ENCODE measurements around the gene TCEAL3.
"Not testable (repeated sequence)": the region's sequence is repeated elsewhere in the genome, so short reads cannot be mapped to it uniquely, and the experiment has no call there.

Gene TCEAL3

DNA sequence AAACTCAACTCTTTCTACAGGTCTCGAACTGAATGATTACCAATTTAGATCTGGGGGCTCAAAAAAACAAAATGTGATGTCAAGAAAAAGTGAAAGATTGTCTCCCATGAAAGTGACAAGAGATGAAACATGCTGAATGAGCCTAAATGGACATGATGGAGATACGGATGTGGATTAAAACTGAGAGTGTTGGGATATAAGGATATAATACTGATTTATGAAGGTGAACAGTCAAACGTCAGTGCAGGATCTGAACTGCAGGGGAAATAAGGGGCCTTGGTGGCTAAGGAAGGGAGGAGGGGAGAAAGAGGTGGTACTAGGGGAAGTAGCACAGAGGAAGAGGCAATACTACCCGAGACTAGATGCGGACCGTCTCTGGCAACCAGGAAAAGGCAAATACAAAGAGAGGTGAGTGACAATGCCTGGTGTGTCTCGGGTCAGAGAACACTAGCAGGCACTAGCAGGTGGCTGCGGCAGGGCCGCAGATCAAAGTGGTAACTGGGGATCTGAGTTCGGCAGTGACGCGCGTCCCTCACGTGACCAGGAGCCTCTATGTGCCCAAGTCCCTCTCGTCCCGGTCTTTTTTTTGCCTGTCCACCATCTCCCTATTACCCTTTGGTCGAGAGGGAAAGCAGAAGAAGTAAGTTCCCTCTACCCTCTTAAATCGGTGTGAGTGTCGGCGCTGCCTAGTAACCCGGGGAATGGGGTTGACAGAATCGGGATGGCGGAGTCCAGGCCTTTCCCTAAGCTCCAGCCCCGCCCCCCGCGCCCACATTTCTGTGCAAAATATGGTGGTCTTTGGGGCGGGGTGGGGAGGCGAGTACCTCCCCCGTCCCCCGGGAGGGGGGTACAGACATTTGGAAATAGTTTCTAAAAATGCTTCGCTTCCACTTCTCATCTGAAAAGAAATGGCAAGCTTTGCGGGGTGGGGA is 20.9 kb downstream of the TCEAL3 start, which contains the start of gene TCEAL1:
Gene TCEAL1, plus strand, starts transcription at position 590 of the 932 bp plus-strand sequence. CDS start 942 bp downstream, outside the sequence.
- no peak for DNase-seq

DNA sequence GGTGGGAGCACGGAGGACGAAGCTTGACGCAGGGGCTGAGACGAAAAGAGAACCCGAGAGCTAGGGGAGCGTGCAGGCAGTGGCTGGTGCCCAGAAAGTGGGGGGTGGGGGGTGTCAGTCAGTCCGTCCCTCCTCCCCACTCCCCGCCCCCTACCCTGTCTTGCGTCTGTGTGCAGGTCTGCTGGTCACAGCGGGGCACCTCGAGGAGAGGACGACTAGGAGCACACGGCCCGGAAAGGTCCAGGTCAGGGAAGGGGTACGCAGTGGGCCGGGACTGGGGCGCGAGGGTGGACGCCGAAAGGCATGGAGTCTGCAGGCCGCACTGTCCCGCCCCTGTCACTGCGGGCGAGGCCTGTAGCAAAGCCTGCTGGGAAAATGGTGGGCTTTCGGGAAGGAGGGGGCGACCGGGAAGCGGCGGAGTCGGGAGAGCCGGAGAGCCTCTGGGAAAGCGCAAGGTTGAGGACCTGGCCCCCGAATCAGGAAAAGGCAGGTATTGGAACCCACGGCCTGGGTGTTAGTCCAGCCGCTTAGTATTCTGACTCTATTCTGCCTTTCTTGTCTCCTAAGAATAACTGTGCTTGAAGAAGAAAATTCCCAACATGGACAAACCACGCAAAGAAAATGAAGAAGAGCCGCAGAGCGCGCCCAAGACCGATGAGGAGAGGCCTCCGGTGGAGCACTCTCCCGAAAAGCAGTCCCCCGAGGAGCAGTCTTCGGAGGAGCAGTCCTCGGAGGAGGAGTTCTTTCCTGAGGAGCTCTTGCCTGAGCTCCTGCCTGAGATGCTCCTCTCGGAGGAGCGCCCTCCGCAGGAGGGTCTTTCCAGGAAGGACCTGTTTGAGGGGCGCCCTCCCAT is 21.8 kb downstream of the TCEAL3 start:
- DNase-seq, result no peak

DNA sequence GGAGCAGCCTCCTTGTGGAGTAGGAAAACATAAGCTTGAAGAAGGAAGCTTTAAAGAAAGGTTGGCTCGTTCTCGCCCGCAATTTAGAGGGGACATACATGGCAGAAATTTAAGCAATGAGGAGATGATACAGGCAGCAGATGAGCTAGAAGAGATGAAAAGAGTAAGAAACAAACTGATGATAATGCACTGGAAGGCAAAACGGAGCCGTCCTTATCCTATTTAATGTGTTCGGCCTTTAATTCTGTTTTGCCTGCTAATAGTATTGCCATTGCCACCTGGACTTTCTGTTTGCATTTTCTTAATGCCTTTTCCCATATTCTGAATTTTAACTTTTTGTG is 22.4 kb downstream of the TCEAL3 start:
- no peak for DNase-seq

DNA sequence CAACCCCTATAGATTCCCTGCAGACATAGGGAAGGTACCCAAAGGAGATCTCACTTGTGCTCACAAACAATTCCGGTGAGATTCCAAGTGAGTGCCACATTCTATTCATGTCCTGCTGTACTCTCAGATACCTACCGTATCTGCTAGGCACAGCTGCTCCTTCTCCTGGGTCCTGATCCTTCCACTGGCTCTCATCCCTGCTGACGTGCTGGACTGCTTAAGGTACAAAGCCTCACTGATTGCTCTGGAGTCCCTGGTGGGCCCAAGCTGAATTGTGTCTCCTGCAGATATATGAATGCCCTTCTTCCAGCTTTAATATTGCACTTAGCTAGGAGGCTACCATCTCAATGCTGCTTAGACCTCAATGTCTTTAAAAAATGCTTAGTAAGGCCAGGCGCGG is 23.4 kb downstream of the TCEAL3 start:
- no peak for DNase-seq

DNA sequence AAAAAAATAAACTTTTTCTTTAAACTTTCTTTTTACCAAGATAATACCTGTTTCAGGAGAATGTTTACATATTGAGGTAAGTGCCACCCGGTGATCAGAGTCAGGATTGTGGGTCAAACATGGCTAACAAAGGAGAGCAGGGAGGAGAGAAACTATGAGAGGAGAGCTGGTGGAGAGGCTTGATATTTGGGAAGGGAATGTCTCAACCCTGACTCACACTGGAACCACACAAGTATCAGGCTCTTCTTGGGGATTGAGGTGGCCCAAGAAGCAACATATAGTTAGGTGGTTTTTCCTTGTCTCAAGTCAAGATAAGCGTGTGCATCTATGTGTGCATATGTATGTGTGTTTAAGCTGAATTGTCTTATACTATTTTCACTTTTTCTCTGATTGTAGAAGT is 27.7 kb downstream of the TCEAL3 start:
- no peak for DNase-seq

DNA sequence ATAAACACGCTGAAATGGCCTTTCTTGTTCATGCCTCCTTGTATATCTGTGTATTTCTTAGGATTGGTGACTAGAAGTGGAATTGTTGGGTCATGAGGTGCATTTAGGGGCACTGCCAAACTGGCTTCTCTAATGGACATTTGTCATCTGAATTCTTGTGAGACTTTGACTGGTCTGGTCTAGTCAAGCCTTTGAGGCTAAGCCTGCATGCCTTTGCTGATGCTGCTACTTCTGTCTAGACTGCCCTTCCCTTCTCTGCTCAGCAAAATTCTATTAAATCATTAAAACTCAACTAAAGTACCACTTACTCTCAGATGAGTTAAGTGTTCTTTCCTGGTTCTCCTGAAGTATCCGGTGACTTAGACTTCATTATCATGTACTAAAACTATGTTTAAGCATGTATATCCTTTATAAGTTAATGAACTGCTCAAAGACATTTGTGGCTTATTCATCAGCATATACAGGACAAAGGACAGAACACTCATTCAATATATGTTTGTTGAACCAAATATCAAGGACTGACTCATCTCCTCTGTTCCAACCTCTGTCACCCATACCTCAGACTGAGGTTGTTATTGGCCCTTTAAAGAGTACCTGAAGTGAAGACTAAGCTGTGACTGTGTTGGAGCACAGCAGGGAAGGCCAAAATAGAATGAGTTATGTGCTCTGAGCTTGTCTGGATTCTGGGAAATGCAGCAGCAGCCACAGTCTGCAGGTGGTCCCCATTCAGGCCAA is 30.0 kb downstream of the TCEAL3 start:
- DNase-seq, result no peak

DNA sequence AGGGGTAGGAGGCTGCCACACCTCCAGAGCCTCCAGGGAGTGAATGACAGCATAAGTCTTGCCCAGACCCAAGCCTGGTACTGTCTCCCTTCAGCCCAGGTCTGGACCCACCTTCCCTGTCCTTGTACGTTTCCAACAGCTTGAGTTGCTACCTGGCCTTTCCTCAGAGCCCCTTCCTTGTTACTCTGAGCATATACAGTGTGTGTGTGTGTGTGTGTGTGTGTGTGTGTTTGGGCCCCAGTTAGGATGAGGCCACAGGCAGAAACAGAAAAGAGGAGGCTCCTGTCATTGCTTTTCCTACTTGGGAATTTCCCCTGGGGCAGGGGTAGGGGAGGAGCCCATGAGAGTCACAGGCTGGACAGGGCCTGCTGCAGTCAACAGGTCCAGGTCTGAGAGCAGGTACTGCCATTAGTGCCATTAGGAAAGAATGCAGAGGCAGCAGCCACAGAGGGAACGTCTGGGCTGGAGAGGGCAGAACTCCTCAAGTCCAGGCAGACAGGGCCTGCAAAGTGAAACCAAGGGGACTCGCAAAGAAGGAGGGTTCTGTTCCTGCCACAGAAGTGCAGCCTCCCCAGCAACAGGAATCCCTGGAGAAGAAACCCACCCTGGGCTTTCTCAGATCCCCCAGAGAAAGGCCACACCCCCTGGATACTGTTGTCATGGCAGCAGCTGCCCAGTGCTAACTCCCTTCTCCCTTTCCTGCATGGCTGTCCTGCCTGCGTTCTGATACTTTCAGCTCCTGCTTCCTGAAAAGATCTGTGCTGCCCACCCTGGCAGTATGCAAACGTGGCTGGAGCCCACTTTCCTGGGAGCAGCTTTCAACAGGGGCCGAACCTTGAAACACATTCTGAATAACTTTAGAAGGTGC is 30.9 kb downstream of the TCEAL3 start:
- not testable (repeated sequence) for DNase-seq

DNA sequence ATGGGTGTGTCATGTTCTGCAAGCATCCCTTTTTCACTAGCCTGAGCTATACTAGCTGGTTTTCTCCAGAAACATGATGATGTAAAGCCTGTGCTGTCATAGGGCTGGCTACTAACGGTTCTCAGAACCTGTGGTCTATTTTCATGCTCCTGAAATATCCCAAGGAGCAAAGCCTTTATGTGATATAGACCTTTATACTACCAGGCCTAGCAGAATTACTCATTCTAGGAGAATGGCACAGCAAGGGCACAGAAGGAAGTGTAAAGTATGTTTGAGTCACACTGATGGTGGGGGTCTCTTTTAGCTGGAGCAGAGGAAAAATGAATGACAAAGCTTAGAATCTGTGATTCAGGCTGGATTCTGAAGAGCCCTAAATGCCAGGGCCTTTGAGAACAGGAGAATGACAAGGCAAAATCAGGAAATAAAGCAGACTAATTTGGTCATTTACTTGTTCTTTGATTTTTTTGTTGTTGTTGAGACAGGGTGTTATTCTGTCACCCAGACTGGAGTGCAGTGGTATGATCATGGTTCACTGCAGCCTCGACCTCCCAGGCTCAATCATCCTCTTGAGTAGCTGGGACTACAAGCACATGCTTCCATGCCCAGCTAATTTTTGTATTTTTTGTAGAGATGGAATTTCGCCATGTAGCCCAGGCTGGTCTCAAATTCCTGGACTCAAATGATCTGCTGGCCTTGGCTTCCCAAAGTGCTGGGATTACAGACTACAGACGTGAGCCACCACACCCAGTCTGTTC is 32.8 kb downstream of the TCEAL3 start:
- DNase-seq, result no peak

DNA sequence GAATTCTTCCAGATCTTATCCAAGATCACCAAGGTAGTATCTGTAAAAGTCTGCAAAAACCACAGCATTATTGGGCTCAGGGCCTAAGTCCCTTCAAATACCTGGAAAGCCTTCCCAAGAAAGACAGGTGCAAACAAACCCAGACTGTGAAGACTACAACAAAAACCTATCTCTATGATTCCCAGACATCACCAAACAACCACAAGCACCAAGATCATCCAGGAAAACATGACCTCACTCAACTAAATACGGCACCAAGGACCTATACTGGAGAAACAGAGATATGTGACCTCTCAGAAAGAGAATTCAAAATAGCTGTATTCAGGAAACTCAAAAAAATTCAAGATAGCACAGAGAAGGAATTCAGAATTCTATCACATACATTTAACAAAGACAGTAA is 36.4 kb downstream of the TCEAL3 start:
- no peak for DNase-seq

DNA sequence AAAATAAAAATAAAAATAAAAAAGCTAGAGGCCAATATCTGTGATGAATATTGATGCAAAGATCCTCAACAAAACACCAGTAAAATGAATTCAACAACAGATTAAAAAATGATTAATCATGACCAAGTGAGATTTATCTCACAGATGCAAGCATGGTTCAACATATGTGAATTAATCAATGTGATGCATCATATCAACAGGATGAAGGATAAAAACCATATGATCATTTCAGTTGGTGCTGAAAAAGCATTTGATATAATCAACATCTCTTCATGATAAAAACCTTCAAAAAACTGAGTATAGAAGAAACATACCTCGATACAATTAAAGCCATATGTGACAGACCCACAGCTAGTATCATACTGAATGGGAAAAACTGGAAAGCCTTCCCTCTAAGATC is 39.9 kb downstream of the TCEAL3 start:
- no peak for DNase-seq

DNA sequence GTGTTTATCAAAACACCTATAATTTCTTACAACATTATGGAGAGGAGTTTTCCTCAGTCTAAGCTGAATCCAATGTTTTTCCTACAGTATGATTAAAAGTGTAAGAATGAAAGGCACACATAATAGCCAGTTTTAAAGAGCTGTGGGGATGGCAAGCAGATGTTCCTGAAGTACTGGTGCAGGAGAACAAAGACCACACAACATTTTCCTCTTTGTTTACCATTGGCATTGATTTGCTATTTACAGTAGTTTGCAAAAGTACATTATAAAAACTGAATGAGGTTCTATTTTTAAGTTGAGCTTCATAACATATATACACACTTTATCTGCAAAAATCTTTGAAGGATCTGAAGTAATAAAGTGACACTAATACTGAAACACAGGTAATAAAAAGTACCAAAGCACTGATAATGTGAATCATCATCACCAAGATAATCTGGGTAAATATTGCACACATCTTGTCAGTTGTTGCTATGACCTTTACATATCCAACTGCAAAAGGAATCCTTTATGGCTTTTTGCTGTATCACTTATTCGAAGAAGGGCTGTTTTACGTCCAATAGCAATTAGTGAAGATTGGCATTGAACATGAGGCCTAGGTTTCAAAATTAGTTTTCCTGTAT is 43.5 kb downstream of the TCEAL3 start:
- DNase-seq, result no peak

DNA sequence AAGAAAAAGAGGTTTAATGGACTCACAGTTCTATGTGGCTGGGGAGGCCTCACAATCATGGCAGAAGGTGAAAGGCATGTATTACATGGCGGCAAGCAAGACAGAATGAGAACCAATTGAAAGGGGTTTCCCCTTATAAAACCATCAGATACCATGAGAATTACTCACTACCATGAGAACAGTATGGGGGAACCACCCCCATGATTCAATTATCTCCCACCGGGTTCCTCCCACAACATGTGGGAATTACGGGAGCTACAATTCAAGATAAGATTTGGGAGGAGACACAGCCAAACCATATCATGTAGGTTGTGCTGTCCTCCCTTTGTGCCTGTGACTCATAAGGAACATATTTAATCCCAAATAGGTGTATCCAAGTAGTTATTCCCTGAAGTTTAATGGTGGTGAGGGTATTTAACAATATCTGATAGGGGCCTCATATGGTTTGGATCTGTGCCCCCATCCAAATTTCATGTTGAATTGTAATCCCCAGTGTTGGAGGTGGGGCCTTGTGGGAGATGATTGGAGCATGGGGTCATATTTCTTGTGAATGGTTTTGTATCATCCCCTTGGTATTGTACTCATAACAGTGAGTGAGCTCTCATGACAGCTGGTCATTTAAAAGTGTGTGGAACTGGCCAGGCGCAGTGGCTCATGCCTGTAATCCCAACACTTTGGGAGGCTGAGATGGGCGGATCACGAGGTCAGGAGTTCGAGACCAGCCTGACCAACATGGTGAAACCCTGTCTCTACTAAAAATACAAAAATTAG is 47.7 kb downstream of the TCEAL3 start:
- DNase-seq, result not testable (repeated sequence)

DNA sequence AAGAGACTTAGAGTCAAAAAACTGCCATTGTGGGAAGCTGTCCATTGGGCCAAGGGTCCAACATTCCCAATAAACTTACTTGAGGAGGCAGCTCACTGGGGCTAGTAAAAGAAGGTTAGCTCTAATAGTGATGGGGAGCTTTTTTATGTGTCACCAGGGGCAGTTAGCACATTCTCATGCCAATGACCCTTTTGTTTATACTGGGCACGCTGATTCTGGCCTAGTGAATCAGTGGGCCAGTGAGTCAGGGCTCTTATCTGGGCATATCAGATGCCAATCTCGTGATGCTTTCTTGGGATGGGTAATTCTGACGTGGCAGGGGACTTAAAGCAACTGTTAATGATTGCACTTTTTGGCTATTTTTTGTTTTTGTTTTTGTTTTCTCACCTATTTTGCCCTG is 48.9 kb downstream of the TCEAL3 start:
- DNase-seq, result no peak

DNA sequence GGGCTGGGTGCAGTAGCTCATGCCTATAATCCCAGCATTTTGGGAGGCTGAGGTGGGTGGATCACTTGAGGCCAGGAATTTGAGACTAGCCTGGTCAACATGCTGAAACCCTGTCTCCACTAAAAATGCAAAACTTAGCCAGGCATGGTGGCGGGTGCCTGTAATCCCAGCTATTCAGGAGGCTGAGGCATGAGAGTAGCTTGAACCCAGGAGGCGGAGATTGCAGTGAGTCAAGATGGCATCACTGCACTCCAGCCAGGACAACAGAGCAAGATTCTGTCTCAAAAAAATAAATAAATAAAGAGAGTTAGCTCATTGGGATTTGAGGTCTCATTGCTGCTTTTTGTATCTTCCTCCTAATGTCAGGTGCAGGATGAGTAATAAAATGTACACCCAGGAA is 49.3 kb downstream of the TCEAL3 start:
- not testable (repeated sequence) for DNase-seq

DNA sequence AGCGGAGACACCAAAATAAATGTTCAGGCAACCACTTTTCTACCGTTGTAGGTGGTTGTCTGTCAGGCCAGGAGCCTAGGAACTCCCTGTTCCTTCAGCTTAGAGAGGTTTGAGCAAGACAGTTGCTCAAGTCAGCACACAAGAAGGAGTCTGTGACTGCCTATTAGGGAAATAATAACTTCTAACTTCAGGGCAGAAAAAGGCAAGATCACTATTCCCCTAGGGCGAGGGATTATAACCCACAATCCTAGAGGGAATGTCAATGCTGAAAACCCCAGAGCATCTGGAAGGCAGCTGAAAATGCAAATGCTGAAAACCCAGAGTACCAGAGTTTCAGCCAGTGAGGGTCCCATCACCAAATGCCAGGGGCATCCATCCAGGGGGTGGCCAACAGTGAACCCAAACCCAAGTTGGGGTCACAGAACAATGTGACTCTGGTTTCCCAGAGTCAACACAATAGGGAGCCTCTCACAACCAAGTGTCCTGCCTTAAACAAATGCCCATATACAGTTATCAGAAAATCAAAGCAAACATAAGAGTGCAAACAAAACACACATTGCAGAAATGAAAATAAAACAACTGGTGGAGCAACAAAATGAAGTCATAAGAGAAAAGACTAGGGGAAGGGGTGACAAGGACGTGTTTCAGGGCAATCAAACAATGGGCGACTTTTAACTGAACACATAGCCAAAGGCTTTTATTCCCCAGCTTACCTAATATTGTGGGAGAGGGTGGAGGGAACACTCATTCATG is 51.1 kb downstream of the TCEAL3 start:
- no peak for DNase-seq

DNA sequence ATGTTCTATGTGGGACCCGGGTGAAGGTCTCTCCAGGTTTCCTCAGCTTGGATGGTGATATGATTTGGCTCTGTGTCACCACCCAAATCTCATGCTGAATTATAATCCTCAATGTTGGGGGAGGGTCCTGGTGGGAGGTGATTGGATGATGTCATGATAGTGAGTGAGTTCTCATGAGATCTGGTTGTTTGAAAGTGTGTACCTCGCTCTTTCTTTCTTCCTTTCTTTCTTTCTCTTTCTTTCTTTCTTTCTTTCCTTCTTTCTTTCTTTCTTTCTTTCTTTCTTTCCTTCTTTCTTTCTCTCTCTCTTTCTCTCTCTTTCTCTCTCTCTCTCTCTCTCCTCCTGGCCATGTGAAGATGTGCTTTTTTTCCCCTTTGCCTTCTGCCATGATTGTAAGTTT is 51.7 kb downstream of the TCEAL3 start:
- DNase-seq, result not testable (repeated sequence)

All from DMS153 (cell line).